Activated CD4-positive, alpha-beta T cell treated with anti-CD3 and anti-CD28 coated beads for 36 hours (primary cell): ENCODE results near the gene SF3A1. TPM values are rescaled to one million over a fixed set of nuclear protein-coding genes. Genes with fewer than 3 reads are reported as not detected.

Experiments
- ATAC-seq: fragments of 200-7000 bp; cut with Tn5 transposase; one replicate; pipeline ENCODE4 v1.10.0; 2021; ENCODE audit warnings: mild to moderate bottlenecking, moderate library complexity
- CTCF ChIA-PET: fragments of 350-600 bp; sonication (Branson Sonifier 250); formaldehyde crosslinking; loops from one replicate; lab custom pipeline; 2021; ENCODE audit warnings: antibody characterized with exemption; lab: Charles Lee
- POLR2A ChIA-PET: fragments of 350-600 bp; sonication (Branson Sonifier 250); formaldehyde crosslinking; loops from one replicate; lab custom pipeline; 2021; ENCODE audit warnings: antibody characterized with exemption, inconsistent platforms; lab: Charles Lee
- DNase-seq: peaks from one replicate; pipeline ENCODE4 v3.0.0-alpha.2; 2020
- H3K27ac Mint-ChIP-seq: one replicate; pipeline ENCODE4 v1.8.0; 2021; ENCODE audit warnings: mixed read lengths
- H3K27me3 Mint-ChIP-seq: one replicate; pipeline ENCODE4 v1.8.0; 2021; ENCODE audit warnings: mixed read lengths
- H3K36me3 Mint-ChIP-seq: one replicate; pipeline ENCODE4 v1.8.0; 2021; ENCODE audit warnings: low read depth, mixed read lengths
- H3K4me1 Mint-ChIP-seq: one replicate; pipeline ENCODE4 v1.8.0; 2021; ENCODE audit warnings: mixed read lengths
- H3K4me3 Mint-ChIP-seq: one replicate; pipeline ENCODE4 v1.8.0; 2021; ENCODE audit warnings: mild to moderate bottlenecking, moderate library complexity, mixed read lengths
- H3K9me3 Mint-ChIP-seq: one replicate; pipeline ENCODE4 v1.8.0; 2021; ENCODE audit warnings: low read depth, mixed read lengths
- intact Hi-C, 2 experiments: fragments of 100-400 bp; cut with DNase I in 1 of 2; cut with micrococcal nuclease in 1 of 2; formaldehyde crosslinking; loops; one replicate each; pipeline versions ENCODE4 v1.14.2 to v1.15.1; 2022 to 2024; cut with DNase I, micrococcal nuclease
- total RNA-seq, 2 experiments: library from RNA; stranded (reverse); gene quantifications; one replicate each; pipeline ENCODE4 v1.2.3, GENCODE V29; 2021

The SF3A1 gene
- total RNA-seq, 2 experiments from 2014 or later: 254 to 499 TPM

DNA sequence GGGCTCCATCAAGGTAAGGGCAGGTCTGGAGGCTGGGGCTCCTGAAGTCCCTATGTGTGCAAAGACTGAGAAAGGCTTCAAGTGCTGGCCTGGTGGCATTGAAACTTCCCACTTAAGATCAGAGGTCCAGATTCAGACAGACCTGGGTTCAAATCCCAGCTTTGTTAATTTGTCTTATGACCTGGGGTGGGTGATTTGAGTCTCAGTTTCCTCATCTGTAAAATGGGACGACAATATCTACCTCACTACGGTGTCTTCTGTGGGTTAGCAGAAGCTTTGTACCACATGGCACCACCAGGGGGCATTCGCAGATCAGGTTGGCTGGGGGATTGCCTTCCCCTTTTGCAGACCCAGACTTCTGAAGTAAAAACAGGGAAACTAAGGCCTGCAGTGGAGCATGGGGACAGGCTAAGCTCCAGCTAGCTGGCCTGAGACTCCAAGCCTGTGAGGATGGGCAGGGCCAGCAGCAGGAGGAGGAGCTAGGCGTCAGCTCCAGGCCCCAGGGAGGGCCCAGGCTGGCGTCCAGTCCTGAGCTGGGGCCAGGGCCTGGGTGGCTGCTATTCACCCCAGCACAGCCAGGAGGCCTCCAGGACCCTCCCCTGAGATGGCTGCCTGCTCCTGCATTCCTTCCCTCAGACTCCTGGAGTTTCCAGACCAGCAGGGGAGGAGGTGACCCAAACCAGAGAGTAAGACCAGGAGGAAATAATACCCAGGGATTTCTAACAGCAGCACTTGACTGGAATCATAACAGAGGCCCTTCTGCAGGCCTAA lies 68.9 kb downstream of the SF3A1 start:
- Mint-ChIP-seq H3K4me1 (peaks cover 28% of the 10 kb centered on the region), H3K36me3 (peaks cover 1% of the 10 kb centered on the region), H3K4me3 (peak overlapping the region; percentile 72), H3K27ac (no peak overlapping the region), H3K9me3 (no peaks in the 10 kb centered on the region), H3K27me3 (no peaks in the 10 kb centered on the region)
- CTCF ChIA-PET: interaction anchor here (0.6 to 6.5 kb wide), 60 partner anchors 10 to 1485 kb away, joined by 3 to 202 read pairs (median 5); partner anchors contain the start of genes CCDC157, MTFP1, OSM and RNF215
- ATAC-seq (peak; percentile 42), DNase-seq (peak; percentile 94)
- intact Hi-C loops: loop anchor here (1.0 to 2.0 kb wide), 8 partner anchors 15 to 197 kb away; partner anchors contain the start of genes RNF215 (in 2 of the 2) and TBC1D10A (in 1 of the 2)
- POLR2A ChIA-PET: interaction anchor here (0.6 to 1.4 kb wide), 7 partner anchors 39 to 417 kb away, joined by 3 to 5 read pairs (median 4); partner anchors contain the start of genes CCDC157, SF3A1 and TBC1D10A

DNA sequence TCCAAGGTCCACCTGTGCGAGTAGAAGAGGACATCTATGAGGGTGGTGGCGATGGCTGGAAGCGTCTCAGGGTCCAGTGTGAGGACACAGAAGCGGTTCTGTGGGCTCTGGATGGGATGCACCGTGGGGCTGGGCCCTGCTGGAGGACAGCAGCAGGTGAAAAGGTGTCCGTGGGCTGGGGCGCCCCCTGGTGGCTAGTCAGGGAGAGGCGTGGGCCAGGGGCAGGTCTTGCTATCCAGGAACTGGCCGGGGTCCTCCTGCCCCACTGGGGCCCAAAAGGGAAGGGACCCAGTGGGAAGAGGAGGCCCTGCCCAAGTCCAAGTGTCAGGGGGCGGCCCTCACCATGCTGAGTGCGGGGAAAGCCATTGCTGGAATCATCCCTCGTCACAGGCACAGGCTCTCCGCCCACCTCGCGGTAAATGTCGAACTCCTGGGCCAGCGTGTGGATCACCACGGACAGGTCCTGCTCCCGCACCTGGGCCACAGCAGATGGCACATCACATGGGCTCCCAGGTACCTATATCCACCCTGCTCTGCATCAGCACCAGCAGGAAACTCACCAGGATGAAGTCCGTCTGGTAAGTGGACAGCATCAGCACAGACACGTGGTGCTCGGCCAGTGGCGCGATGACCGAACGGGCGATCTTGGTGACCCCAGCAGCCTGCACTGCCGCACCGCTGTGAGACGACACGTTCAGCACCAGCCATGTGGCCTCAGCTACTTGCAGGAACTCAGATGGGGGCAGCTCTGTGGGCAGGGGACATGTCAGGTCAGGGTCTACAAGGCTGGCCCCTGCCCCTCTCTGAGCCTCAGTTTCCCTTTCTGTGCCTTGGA lies 69.7 kb downstream of the SF3A1 start:
- Mint-ChIP-seq H3K27ac (no peak overlapping the region), H3K27me3 (no peaks in the 10 kb centered on the region), H3K9me3 (no peaks in the 10 kb centered on the region), H3K4me3 (no peak overlapping the region), H3K4me1 (peaks cover 34% of the 10 kb centered on the region), H3K36me3 (peaks cover 1% of the 10 kb centered on the region)
- ChIA-PET POLR2A (interaction anchor here (0.6 kb wide), 1 partner anchor 418 kb away, joined by 4 read pairs; no protein-coding TSS in a partner anchor), CTCF (interaction anchor here (0.6 to 6.5 kb wide), 53 partner anchors 9 to 1484 kb away, joined by 3 to 202 read pairs (median 5); partner anchors contain the start of genes CCDC157, MTFP1, OSM and RNF215)
- DNase-seq (peak; percentile 94), ATAC-seq (peak; percentile 32)
- intact Hi-C loops: loop anchor here (1.0 kb wide), 5 partner anchors 24 to 198 kb away; partner anchors contain the start of gene RNF215 (in 2 of the 2)

DNA sequence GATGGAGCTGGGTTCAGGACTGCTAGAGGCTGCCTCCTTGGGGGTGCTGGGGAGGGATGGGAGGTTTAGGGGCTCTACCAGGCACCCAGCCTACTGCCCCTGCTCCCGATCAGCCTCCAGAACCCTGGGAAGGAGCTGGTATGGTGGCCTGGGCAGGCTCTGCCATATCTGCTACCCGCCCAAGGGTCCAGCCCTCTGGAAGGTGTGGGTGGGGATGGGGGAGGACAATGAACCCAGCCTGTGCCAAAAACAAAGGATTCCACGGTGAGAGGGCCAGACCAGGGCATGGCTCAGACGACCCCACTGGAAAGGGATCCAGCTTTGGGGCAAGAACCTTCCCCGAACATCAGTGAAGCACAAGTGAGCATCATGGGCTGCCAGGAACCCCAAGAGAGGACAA lies 70.4 kb downstream of the SF3A1 start:
- ChIA-PET POLR2A (interaction anchor here (0.6 kb wide), 1 partner anchor 88 kb away, joined by 4 read pairs; no protein-coding TSS in a partner anchor), CTCF (interaction anchor here (0.7 to 4.9 kb wide), 15 partner anchors 8 to 201 kb away, joined by 3 to 43 read pairs (median 4); partner anchors contain the start of genes RNF215 and TBC1D10A)
- intact Hi-C loops: loop anchor here in 1 of 2 experiments (1.0 kb wide), 1 partner anchor 178 kb away; no protein-coding TSS in a partner anchor
- H3K27me3 Mint-ChIP-seq: no peaks in the 10 kb centered on the region
- DNase-seq: no peak
- H3K4me3 Mint-ChIP-seq: no peak overlapping the region
- H3K4me1 Mint-ChIP-seq: peaks cover 34% of the 10 kb centered on the region
- no peaks in the 10 kb centered on the region for H3K9me3 Mint-ChIP-seq
- H3K27ac Mint-ChIP-seq: no peak overlapping the region
- H3K36me3 Mint-ChIP-seq: no peaks in the 10 kb centered on the region
- ATAC-seq: no peak

DNA sequence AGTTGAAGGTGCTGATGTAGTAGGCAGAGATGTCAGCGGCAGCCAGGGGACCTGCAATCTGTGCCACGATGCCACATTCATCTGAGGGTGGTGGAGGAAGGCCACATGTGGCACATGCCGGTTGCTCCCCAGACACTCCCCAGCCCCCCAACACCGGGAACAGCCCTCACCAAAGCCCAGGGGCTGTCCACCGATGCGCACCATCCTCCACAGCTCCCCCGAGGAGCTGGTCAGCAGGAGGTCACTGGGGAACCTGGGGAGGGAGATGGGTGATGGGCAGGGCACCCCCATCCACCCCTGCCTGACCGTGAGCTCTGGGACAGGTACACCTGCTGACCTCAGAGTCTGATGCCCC lies 70.9 kb downstream of the SF3A1 start:
- Mint-ChIP-seq H3K36me3 (no peaks in the 10 kb centered on the region), H3K27me3 (no peaks in the 10 kb centered on the region), H3K4me3 (no peak overlapping the region), H3K4me1 (peaks cover 34% of the 10 kb centered on the region), H3K9me3 (no peaks in the 10 kb centered on the region), H3K27ac (no peak overlapping the region)
- CTCF ChIA-PET: interaction anchor here (0.6 to 4.9 kb wide), 15 partner anchors 8 to 200 kb away, joined by 3 to 43 read pairs (median 4); partner anchors contain the start of genes RNF215 and TBC1D10A
- POLR2A ChIA-PET: interaction anchor here (0.6 kb wide), 1 partner anchor 88 kb away, joined by 4 read pairs; no protein-coding TSS in a partner anchor
- no peak for DNase-seq
- no peak for ATAC-seq
- intact Hi-C loops: loop anchor here in 1 of 2 experiments (1.0 kb wide), 1 partner anchor 178 kb away; no protein-coding TSS in a partner anchor

DNA sequence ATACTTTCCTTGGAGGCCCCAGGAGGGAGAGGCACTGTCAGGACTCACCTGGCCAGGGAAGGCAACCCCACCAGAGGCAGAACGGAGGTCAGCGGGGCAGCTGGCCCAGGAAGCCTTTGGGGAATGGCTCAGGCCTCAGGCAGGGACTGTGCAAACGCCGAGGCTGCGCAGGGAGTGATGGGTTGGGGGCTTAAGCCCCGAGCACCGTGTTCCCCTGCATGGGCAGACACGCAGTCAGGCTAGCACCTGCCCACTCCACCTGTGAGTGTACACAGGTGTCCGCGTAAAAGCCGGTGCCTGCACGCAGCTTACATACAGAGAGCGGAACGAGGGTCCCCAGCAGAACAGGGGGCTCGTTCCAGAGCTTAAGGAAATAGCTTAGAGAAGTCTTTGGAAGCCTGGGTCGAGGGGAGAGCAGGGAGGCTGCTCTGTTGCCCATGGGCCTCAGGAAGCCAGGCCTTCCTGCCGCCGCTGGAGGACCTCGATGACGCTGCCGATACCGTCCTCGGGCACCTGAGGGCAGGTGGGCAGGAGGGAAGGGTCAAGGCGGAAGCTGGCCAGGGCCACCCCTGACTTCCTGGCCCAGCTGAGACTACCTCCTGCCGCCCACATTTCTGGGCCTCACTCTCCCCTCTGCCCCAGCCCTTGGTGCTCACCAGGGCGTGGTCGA lies 71.4 kb downstream of the SF3A1 start:
- no peak overlapping the region for H3K4me3 Mint-ChIP-seq
- DNase-seq (no peak), ATAC-seq (no peak)
- H3K36me3 Mint-ChIP-seq: no peaks in the 10 kb centered on the region
- peaks cover 29% of the 10 kb centered on the region for H3K4me1 Mint-ChIP-seq
- ChIA-PET POLR2A (no interaction called here), CTCF (interaction anchor here (0.6 to 4.9 kb wide), 13 partner anchors 7 to 216 kb away, joined by 3 to 43 read pairs (median 4); partner anchors contain the start of genes RNF215 and TBC1D10A)
- no peak overlapping the region for H3K27ac Mint-ChIP-seq
- H3K27me3 Mint-ChIP-seq: no peaks in the 10 kb centered on the region
- no peaks in the 10 kb centered on the region for H3K9me3 Mint-ChIP-seq
- intact Hi-C loops: no loop called here

DNA sequence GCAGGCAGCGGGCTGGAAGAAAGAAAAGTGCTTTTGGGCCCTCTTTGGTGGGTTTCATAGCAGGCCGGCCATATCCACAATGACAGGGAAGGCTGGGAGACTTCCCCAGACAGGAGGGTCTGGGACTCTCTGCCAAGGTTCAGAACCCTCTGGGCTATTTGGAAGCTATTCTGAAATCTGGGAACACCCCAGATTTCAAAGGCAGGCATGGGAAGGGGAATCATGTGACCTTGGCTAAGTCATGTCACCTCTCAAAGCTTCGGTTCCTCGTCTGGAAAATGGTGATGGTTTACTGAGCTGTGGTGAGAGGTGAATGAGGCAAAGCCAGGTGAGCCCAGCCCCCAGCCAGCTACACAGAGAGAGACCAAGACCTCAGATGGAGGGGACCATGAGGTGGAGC lies 72.0 kb downstream of the SF3A1 start:
- Mint-ChIP-seq H3K27ac (peak overlapping the region; percentile 25), H3K36me3 (no peaks in the 10 kb centered on the region), H3K27me3 (no peaks in the 10 kb centered on the region), H3K4me3 (no peak overlapping the region), H3K4me1 (peaks cover 24% of the 10 kb centered on the region), H3K9me3 (no peaks in the 10 kb centered on the region)
- POLR2A ChIA-PET: no interaction called here
- intact Hi-C loops: no loop called here
- no peak for ATAC-seq
- CTCF ChIA-PET: interaction anchor here (1.2 to 4.9 kb wide), 4 partner anchors 20 to 216 kb away, joined by 4 to 43 read pairs (median 6); partner anchors contain the start of gene RNF215
- no peak for DNase-seq

DNA sequence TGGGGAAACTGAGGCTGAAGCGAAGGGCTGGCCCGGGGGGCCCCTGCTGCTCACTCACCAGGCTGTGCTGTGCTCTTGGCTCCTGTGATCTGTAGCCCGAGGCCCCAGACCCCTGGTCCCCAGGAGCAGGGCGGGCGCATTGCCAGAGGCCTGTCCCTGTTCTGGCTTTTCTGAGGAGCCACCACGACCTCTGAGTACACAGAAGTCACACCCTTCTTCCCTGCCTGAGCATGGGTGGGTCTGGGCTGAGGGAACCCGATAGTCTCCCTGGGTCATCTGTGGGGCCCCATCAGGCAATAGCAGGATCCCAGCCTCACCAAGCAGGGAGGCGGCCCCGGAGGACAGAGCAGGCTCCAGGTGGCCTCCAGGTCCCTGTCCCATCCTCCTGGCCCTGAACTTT lies 72.5 kb downstream of the SF3A1 start:
- CTCF ChIA-PET: interaction anchor here (0.9 to 4.9 kb wide), 4 partner anchors 10 to 106 kb away, joined by 3 to 43 read pairs (median 4); no protein-coding TSS in a partner anchor
- Mint-ChIP-seq H3K27ac (peak overlapping the region; percentile 25), H3K4me1 (peaks cover 29% of the 10 kb centered on the region), H3K9me3 (no peaks in the 10 kb centered on the region), H3K4me3 (no peak overlapping the region), H3K27me3 (no peaks in the 10 kb centered on the region), H3K36me3 (no peaks in the 10 kb centered on the region)
- intact Hi-C loops: no loop called here
- POLR2A ChIA-PET: no interaction called here
- ATAC-seq (no peak), DNase-seq (no peak)

DNA sequence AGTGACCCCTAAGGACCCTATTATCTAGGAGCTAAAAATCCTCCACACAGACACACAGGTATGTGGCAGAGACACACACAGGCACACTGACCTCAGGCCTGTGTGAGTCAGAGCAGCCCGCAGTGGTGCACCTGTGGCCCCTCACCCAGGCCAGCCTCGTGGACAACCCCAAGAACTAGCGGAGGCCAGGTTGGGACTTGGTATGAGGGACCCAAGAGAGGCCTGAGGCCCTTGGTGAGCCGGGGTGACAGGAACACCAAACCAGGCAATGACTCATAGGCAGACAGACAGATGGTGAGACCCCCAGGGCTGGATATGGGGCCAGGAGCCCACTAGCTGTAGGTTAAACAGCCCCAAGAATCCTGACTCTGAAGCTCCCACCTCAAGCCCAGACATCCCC lies 73.4 kb downstream of the SF3A1 start:
- intact Hi-C loops: no loop called here
- POLR2A ChIA-PET: no interaction called here
- H3K4me1 Mint-ChIP-seq: peaks cover 31% of the 10 kb centered on the region
- no peaks in the 10 kb centered on the region for H3K36me3 Mint-ChIP-seq
- no peaks in the 10 kb centered on the region for H3K27me3 Mint-ChIP-seq
- no peaks in the 10 kb centered on the region for H3K9me3 Mint-ChIP-seq
- H3K27ac Mint-ChIP-seq: no peak overlapping the region
- H3K4me3 Mint-ChIP-seq: no peak overlapping the region
- no peak for ATAC-seq
- CTCF ChIA-PET: interaction anchor here (0.7 to 1.9 kb wide), 7 partner anchors 11 to 175 kb away, joined by 3 to 11 read pairs (median 3); partner anchors contain the start of gene RNF215
- DNase-seq: no peak

DNA sequence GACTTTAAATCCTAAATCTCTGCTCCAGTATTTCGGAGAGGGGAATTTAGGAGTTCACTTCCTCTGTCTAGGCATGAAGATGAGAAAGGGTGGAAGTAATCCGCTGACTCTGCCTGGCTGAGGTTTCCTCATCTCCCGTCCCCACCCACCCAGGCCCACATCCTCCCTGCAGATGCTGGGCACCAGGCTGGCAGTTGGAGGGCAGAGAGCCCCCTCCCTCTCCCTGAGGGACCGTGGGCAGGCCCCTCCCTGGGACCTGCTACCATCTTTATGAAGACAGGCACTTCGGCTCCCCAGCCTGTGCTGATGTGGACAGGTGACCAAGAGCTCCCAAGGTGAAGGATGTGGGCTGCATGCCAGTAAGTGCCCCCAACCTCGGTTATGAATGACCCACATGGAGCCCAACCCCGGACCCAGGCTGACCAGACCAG lies 74.1 kb downstream of the SF3A1 start:
- Mint-ChIP-seq H3K27ac (no peak overlapping the region), H3K36me3 (no peaks in the 10 kb centered on the region), H3K27me3 (no peaks in the 10 kb centered on the region), H3K4me3 (no peak overlapping the region), H3K4me1 (peaks cover 32% of the 10 kb centered on the region), H3K9me3 (no peaks in the 10 kb centered on the region)
- ChIA-PET POLR2A (no interaction called here), CTCF (interaction anchor here (0.8 to 1.9 kb wide), 3 partner anchors 21 to 175 kb away, joined by 3 to 11 read pairs (median 7); no protein-coding TSS in a partner anchor)
- ATAC-seq: no peak
- intact Hi-C loops: no loop called here
- no peak for DNase-seq
